GM12878 (cell line): ENCODE data around the gene TNRC6B. TPM values are rescaled to one million over a fixed set of nuclear protein-coding genes. Genes with fewer than 3 reads are reported as not detected.

Experiments used
- ATAC-seq: fragments of 200-7000 bp; cut with Tn5 transposase; 3 replicates; pipeline ENCODE4 v1.9.1; 2020; ENCODE audit warnings: mild to moderate bottlenecking, moderate library complexity
- BruUV-seq: library from RNA; stranded (reverse); fragments of 400-500 nt; replicated peaks from 2 replicates; lab custom pipeline; 2021; lab: Mats Ljungman, UMichigan
- CTCF ChIA-PET: fragments of 300-600 bp; sonication (Branson Sonifier 250); formaldehyde crosslinking; extraction: SDS; loops from one replicate; lab custom pipeline; 2021; ENCODE audit warnings: inconsistent platforms; lab: Yijun Ruan, JAX
- POLR2A ChIA-PET: fragments of 350-600 bp; formaldehyde crosslinking; extraction: SDS; loops from one replicate; lab custom pipeline; 2021; ENCODE audit warnings: inconsistent platforms; lab: Charles Lee
- RAD21 ChIA-PET: fragments of 300-600 bp; sonication (Branson Sonifier 250); formaldehyde crosslinking; loops from one replicate; lab custom pipeline; 2023; ENCODE audit warnings: antibody characterized with exemption; ENCODE audit not compliant: unreplicated experiment; lab: Charles Lee
- SMC1A ChIA-PET: fragments of 300-600 bp; sonication (Branson Sonifier 250); formaldehyde crosslinking; loops from one replicate; lab custom pipeline; 2023; ENCODE audit not compliant: unreplicated experiment, uncharacterized antibody; lab: Charles Lee
- DNase-seq: peaks from one replicate; pipeline ENCODE4 v3.0.0-alpha.2; 2011; ENCODE audit warnings: low read depth, low spot score
- FAIRE-seq: peaks from 3 replicates; lab custom pipeline; 2011; peaks lifted over from hg19 to GRCh38; lab: Jason Lieb, UNC
- H2AFZ ChIP-seq: 2 replicates; pipeline ENCODE4 v1.6.0; 2011; ENCODE audit warnings: low read depth, low read length, control low read depth; ENCODE audit not compliant: control insufficient read depth
- H3K27ac ChIP-seq: 2 replicates; pipeline ENCODE4 v1.5.1; 2011; ENCODE audit warnings: control low read depth; ENCODE audit not compliant: control insufficient read depth, insufficient read depth
- H3K27me3 ChIP-seq, 2 experiments: replicated peaks in 1 of 2; 2 replicates each; pipeline versions ENCODE4 v1.6.0 to v1.6.1; 2011; ENCODE audit warnings: low read length in 1 of 2; ENCODE audit not compliant: control insufficient read depth in 2 of 2, insufficient read depth in 2 of 2
- H3K36me3 ChIP-seq, 2 experiments: 2 replicates each; pipeline ENCODE4 v1.5.1; 2011; ENCODE audit warnings: low read length in 1 of 2; ENCODE audit not compliant: control insufficient read depth in 2 of 2, insufficient read depth in 2 of 2
- H3K4me1 ChIP-seq: 2 replicates; pipeline ENCODE4 v1.6.1; 2011; ENCODE audit warnings: mild to moderate bottlenecking, low read length, moderate library complexity, mixed read lengths; ENCODE audit not compliant: control insufficient read depth, insufficient read depth
- H3K4me2 ChIP-seq: 2 replicates; pipeline ENCODE4 v1.6.0; 2011; ENCODE audit warnings: control low read depth; ENCODE audit not compliant: control insufficient read depth, insufficient read depth
- H3K4me3 ChIP-seq: fragments of 200-600 bp; sonication (generic); 2 replicates; pipeline ENCODE4 v1.5.1; 2016
- H3K79me2 ChIP-seq: 2 replicates; pipeline ENCODE4 v1.6.0; 2011; ENCODE audit warnings: low read length; ENCODE audit not compliant: control insufficient read depth, insufficient read depth
- H3K9ac ChIP-seq: 2 replicates; pipeline ENCODE4 v1.8.0; 2011; ENCODE audit warnings: low read length, control low read depth, mixed read lengths; ENCODE audit not compliant: control insufficient read depth, insufficient read depth
- H3K9me3 ChIP-seq: replicated peaks from 3 replicates; pipeline ENCODE4 v1.5.1; 2011; ENCODE audit warnings: mild to moderate bottlenecking, low read length; ENCODE audit not compliant: control insufficient read depth, insufficient read depth
- H4K20me1 ChIP-seq: 2 replicates; pipeline ENCODE4 v1.6.0; 2011; ENCODE audit not compliant: control insufficient read depth, insufficient read depth
- CBX3 ChIP-seq: fragments of 200-600 bp; sonication (generic); IDR thresholded peaks from 2 replicates; pipeline ENCODE4 v1.6.1; 2016; ENCODE audit warnings: low read depth, borderline replicate concordance
- CUX1 ChIP-seq: IDR thresholded peaks from 2 replicates; pipeline ENCODE4 v1.6.1; 2012; ENCODE audit warnings: improper control_type of control experiment, low read depth, low read length; ENCODE audit not compliant: insufficient replicate concordance
- E4F1 ChIP-seq: fragments of 450-650 bp; IDR thresholded peaks from 2 replicates; pipeline ENCODE4 v1.6.1; 2018; ENCODE audit warnings: borderline replicate concordance, mild to moderate bottlenecking; ENCODE audit not compliant: partially characterized antibody
- ELK1 ChIP-seq: IDR thresholded peaks from 2 replicates; pipeline ENCODE4 v1.6.1; 2012; ENCODE audit warnings: low read depth, low read length, improper control_type of control experiment
- KAT2A ChIP-seq: conservative IDR thresholded peaks from 2 replicates; pipeline ENCODE4 v1.6.1; 2011; ENCODE audit warnings: low read depth, low read length; ENCODE audit not compliant: control insufficient read depth
- MLLT1 ChIP-seq: fragments of 450-650 bp; IDR thresholded peaks from 2 replicates; pipeline ENCODE4 v1.6.1; 2016; ENCODE audit warnings: mild to moderate bottlenecking
- RBBP5 ChIP-seq: fragments of 200-600 bp; sonication (generic); conservative IDR thresholded peaks from 2 replicates; pipeline ENCODE4 v1.6.1; 2016
- SUZ12 ChIP-seq: fragments of 200-600 bp; sonication (generic); IDR thresholded peaks from one replicate; pipeline ENCODE4 v1.6.1; 2018; ENCODE audit warnings: antibody characterized with exemption, mild to moderate bottlenecking; ENCODE audit not compliant: unreplicated experiment
- TCF12 ChIP-seq: IDR thresholded peaks from 2 replicates; pipeline ENCODE4 v1.6.1; 2011; ENCODE audit warnings: low read depth, mild to moderate bottlenecking, low read length
- ZNF207 ChIP-seq: fragments of 450-650 bp; IDR thresholded peaks from 2 replicates; pipeline ENCODE4 v1.6.1; 2014; ENCODE audit warnings: antibody characterized with exemption, mild to moderate bottlenecking, borderline replicate concordance
- ZZZ3 ChIP-seq: IDR thresholded peaks from 2 replicates; pipeline ENCODE4 v1.6.1; 2011; ENCODE audit warnings: low read depth; ENCODE audit not compliant: control insufficient read depth, insufficient read length
- WGBS: methylation state at CpG from one replicate; pipeline ENCODE4 v1.1.6; 2016; ENCODE audit warnings: low lambda C conversion rate; ENCODE audit not compliant: insufficient replicate concordance, insufficient coverage; ENCODE audit errors: missing lambda C conversion rate; 5-methylcytosine and 5-hydroxymethylcytosine counted together
- in situ Hi-C: fragments of 300-500 bp; cut with MboI; formaldehyde crosslinking; loops from 9 replicates; pipeline ENCODE4 v1.14.3; 2018; ENCODE audit warnings: mixed read lengths
- intact Hi-C: fragments of 100-400 bp; cut with micrococcal nuclease; formaldehyde crosslinking; loops from one replicate; pipeline ENCODE4 v1.14.2; 2022; ENCODE audit not compliant: unreplicated experiment
- polyA plus RNA-seq, 11 experiments: library from polyadenylated mRNA; depleted of rRNA in 4 of 11; unstranded in 6 of 11; stranded (reverse) in 5 of 11; fragments of >200 nt; fragmentation: Nextera tagmentation in 4 of 11; fragmentation: Illumina TruSeq in 1 of 11; extraction: Ambion mirVana in 4 of 11; extraction: Trizol in 1 of 11; gene quantifications; 1 replicate in 1 of 11; 2 replicates in 10 of 11; pipeline versions ENCODE4 v1.2.1 to v1.2.3, GENCODE V29; 2011 to 2016; ENCODE audit warnings: inconsistent platforms in 2 of 11, missing spikeins in 2 of 11, low read depth in 1 of 11
- total RNA-seq, 4 experiments: library from RNA; depleted of rRNA in 3 of 4; stranded (reverse); fragments of >200 nt in 3 of 4; fragmentation: Illumina TruSeq in 1 of 4; extraction: Trizol in 1 of 4; gene quantifications; 2 replicates each; pipeline versions ENCODE4 v1.2.1 to v1.2.3, GENCODE V29; 2013 to 2021

TNRC6B gene
- total and polyA plus RNA-seq, 10 of the 15 experiments (the other 5 are each of a cell fraction or from before 2014, with no cell fraction given): 3.6 to 32.8 (median 16.4) TPM

GRCh38 chr22:40183029-40183581 is 5.4 kb downstream of the TNRC6B start:
- SMC1A ChIA-PET: interaction anchor here (0.6 kb wide), 1 partner anchor 11 kb away, joined by 3 read pairs; no protein-coding TSS in a partner anchor
- DNase-seq (no peak), FAIRE-seq (no peak), ATAC-seq (peak; percentile 16; the same call in 2 of the 3 replicates)
- CTCF ChIA-PET: no interaction called here
- H3K4me3 ChIP-seq: peak overlapping the region; percentile 19; the same call in 1 of the 2 replicates
- no peak overlapping the region for H2AFZ ChIP-seq
- 46% methylated on average over 9 of the region's 9 CpGs for WGBS
- BruUV-seq: no TSS peak
- peaks cover 83% of the 10 kb centered on the region for H3K79me2 ChIP-seq
- no peaks in the 10 kb centered on the region for H4K20me1 ChIP-seq
- intact Hi-C loops: loop anchor here (10.0 kb wide), 1 partner anchor 162 kb away; the partner anchor contains the start of gene ADSL
- H3K9me3 ChIP-seq: no peaks in the 10 kb centered on the region; the same call in 2 of the 3 replicates
- POLR2A ChIA-PET: interaction anchor here (1.0 kb wide), 1 partner anchor 9 kb away, joined by 3 read pairs; no protein-coding TSS in a partner anchor
- H3K9ac ChIP-seq: no peak overlapping the region
- H3K27me3 ChIP-seq: no peaks in the 10 kb centered on the region
- H3K27ac ChIP-seq: no peak overlapping the region
- in situ Hi-C loops: no loop called here
- H3K36me3 ChIP-seq: no peaks in the 10 kb centered on the region
- peak overlapping the region; percentile 67 for H3K4me2 ChIP-seq
- RAD21 ChIA-PET: interaction anchor here (0.7 kb wide), 1 partner anchor 108 kb away, joined by 3 read pairs; no protein-coding TSS in a partner anchor
- H3K4me1 ChIP-seq: peaks cover 12% of the 10 kb centered on the region
- TF ChIP-seq ZNF207 (no peak), CBX3 (no peak), KAT2A (no peak), ELK1 (no peak), ZZZ3 (no peak), SUZ12 (no peak), CUX1 (no peak), MLLT1 (no peak), TCF12 (no peak), E4F1 (no peak), RBBP5 (no peak)
